ENCODE data around the gene SHH. TPM values are rescaled to one million over a fixed set of nuclear protein-coding genes. Genes with fewer than 3 reads are reported as not detected.
"Not testable (repeated sequence)": the region's sequence is repeated elsewhere in the genome, so short reads cannot be mapped to it uniquely, and the experiment has no call there.

SHH gene
- total RNA-seq, 1 experiment from 2014 or later: not detected

DNA sequence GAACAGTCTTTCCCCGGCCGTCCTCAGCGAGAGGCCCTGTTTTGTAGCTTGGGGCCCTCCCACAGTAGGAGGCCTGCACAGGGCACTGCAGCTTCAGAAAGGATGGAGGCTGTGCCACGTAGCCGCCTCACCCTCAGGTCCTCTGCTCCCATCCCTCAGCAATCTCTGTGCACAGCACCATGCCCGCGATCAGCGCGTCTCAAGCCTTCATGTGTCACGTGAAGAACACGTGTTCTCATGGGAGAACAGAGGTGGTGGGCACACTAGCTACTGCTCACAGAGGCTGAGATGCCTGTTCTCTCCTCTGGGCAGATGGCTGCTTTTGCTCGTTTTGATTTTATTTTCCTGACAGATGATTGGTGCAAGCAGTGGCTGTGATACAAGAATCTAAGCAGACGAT is 8.5 kb upstream of the SHH start:
- no peak for DNase-seq (ENCODE audit: low read depth)

- DNase-seq (ENCODE audit: low read depth): no peak
Measured at GRCh38 chr7:155820246-155820645, 8.0 kb upstream of the SHH start.

DNA sequence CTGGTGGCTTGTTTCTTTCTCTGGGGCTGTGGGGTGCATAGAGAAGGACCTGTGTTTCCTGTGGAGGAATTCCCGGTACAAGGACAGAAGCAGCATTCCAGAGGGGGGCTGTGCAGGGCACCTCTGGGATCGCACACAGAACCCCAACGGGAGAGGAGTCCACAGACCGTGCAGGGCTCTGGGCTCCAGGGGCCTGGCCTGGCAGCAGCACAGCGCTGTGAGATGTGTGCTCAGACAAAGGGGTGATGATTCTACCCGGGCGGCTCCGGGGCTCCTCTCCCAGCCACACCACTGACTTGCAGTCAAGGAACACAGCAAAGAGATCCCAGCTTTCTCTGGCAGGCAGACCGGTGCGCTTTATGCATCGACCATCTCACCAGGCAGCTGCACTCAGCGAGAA is 6.9 kb upstream of the SHH start:
- DNase-seq (ENCODE audit: low read depth): no peak

DNA sequence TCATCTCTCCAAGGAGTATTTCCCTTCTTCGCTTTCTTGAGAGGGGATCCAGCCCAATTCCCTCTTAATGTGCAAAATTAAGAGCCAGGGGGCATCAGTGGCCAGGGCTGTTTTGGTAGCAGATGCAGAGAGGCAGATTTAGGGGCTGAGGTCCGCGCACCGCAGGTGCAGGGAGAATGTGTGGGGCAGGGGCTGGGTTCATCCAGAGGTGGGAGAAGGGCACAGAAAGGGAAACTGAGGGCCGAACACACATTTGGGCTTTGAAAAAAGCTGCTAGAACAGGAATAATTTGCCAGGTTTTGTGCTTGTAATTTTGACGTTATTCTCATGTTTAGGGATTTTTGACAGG is 6.5 kb upstream of the SHH start:
- no peak for DNase-seq (ENCODE audit: low read depth)

DNA sequence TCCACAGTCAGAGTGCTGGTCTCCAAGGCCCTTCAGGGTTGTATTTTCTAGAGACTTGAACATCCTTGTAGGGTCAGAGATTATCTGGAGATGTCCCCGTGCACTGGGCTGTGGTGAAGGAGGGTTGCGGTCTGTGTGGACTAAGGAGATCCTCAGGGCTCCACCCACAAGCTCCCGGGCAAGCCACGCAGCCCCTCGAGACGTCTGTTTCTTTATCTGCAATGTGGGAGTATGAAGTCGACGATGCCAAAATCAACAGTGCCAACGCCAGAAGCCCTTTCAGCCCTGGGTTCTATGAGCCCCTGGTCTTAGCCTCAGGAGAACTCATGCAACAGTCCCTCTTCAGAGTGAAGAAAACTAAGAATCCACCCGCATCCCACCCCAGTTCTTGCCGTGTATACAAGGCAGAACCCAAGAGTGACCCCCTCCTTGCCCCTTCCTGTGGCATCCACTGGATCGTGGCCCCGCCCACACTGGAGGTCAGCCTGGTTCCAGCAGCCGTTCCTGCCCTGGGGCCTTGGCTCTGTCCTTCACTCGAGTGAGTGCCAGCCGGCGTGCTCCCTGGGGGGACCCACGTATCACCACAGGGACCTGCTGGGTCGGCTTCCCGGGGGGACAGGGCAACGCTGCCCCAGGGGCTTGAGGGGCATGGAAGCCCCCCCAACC is 6.0 kb upstream of the SHH start:
- no peak for DNase-seq (ENCODE audit: low read depth)

- not testable (repeated sequence) for DNase-seq (ENCODE audit: low read depth)
Measured at GRCh38 chr7:155817515-155817914, 5.3 kb upstream of the SHH start.

GRCh38 chr7:155816996-155817395 is 4.7 kb upstream of the SHH start:
- no peak for DNase-seq (ENCODE audit: low read depth)

GRCh38 chr7:155816192-155816508 is 3.9 kb upstream of the SHH start:
- DNase-seq (ENCODE audit: low read depth): no peak

- DNase-seq (ENCODE audit: low read depth): peak; percentile 42
Measured at GRCh38 chr7:155815332-155816191, 3.3 kb upstream of the SHH start.

- DNase-seq (ENCODE audit: low read depth): no peak
Measured at GRCh38 chr7:155814316-155815276, 2.3 kb upstream of the SHH start.

- DNase-seq (ENCODE audit: low read depth): no peak
Measured at GRCh38 chr7:155813546-155814315, 1.5 kb upstream of the SHH start.

- DNase-seq (ENCODE audit: low read depth): no peak
Measured at GRCh38 chr7:155813125-155813524, 862 bp upstream of the SHH start.

DNA sequence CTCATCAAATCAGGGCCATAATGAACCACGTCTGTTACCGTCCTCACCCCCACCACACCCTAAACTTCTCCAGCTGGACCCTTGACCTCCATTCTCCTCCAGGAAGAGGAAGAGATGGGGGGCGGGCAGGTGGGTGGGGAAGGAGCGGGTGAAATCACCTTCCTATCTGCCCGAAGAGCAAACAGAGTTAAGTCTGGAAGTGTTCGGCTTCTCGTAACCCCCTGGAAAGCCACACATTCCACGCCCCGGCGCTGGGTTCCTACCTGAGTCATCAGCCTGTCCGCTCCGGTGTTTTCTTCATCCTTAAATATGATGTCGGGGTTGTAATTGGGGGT is 736 bp downstream of the SHH start:
- DNase-seq (ENCODE audit: low read depth): no peak

GRCh38 chr7:155810770-155811559 is 1.3 kb downstream of the SHH start:
- DNase-seq (ENCODE audit: low read depth): no peak

- DNase-seq (ENCODE audit: low read depth): no peak
Measured at GRCh38 chr7:155809947-155810769, 2.1 kb downstream of the SHH start.

DNA sequence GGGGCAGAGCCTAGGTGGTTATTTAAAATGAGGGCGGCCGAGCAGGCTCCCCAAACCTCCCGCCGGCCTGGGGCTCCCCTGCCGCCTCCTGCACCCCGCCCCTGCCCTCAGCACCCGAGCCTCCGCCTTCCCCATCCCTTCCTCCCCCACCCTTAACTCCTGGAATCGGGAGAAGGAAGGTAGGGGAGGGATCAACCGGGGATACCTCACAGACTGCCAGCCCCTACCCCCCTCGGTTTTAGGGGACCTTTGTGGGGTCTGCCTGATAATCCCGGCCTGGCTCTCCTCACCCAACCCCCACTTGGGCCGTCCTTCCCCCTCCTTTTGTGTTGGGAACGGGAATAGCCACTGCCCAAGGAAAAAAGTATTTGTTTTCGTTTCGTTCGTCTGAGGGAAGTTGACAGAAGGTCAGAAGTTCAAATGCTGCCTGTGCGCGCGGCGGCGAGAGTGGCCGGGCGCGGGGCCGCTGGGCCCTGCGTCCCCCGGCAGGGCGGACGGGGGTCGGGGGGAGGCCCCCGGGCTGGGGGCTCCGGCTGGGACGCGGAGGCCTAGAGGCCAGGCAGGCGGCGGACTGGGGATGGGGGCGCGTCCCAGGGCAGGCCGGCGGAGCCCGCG is 2.8 kb downstream of the SHH start:
- no peak for DNase-seq (ENCODE audit: low read depth)

DNA sequence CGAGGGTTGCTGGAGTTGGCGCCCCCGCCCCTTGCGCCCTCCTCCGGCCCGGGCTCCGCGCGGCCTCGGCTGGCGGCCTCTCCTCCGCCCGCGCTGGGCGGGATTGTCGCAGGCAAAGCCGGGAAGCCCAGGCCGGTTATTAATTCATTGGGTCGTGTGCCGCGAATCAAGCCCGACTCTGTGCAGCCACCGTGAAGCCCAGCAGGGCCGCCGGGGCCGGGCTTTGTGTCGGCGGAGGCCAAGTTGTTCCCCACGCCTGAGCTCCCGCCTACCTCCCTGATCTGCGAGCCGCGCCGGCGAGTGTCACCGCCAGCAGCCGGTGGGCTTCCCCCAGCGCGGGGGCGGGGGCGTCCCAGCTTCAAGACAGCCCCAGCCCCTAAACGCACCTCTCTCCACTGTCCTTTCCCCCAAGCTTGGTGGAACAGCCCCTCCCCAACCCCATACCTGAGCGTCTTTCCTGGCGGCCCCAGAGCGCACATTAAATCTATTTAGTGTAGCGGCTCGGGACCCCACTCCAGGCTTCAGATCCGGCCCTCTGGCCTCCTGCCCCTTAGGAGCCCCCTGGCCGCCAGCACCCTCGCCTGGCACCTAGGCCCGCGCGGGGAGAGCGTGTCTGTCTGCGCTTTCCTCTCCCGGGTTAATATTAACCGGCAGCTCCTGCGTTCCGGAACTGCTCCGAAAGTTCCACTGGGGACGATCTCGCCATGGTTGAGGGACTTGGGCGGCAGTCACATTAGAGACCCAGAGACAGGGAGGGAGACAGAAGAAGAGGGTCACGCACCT is 3.5 kb downstream of the SHH start:
- no peak for DNase-seq (ENCODE audit: low read depth)

DNA sequence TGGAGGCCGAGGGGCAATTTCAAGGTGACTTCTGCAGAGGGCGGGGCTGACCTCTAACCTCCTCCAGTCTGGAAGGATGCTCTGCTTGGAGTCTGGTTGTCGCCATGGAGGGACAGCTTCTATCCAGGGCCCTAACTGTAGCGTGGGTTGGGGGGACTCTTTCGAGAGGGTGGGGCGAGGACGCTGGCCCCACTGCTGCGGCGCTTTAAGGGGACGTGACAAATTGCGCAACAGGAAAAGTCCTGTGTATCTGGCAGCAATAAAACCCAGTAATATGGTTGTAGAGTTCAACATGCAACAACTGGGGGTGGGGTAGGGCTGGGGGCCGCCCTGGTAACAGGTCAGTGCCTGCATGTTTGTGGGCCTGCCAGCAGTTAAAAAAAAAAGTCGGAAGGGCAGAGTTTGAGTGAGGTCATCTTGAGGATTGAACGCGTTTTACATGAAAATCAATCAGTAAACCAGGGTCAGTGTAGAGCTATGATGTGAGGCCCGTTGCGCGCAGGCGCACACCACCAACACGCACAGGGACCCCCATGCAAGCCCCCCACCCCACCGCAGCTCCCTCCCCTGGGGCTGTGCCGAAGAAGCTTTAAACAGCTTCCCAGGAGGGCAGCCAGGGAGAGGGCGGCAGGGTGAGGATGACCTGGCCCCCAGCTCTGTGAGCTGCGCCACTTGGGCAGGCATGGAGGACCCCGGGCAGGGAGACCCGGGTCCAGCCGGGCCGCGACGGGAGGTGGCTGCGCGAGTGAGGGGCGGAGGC is 4.3 kb downstream of the SHH start:
- no peak for DNase-seq (ENCODE audit: low read depth)

Data from LHCN-M2 (cell line).